RWPE1 (cell line): ENCODE data around the gene NLRP1.

ENCODE experiments used
- CTCF ChIA-PET: fragments of 350-600 bp; sonication (Branson Sonifier 250); formaldehyde crosslinking; extraction: SDS; loops from one replicate; lab custom pipeline; 2021; lab: Yijun Ruan, JAX
- POLR2A ChIA-PET: fragments of 400-600 bp; formaldehyde crosslinking; extraction: SDS; loops from one replicate; lab custom pipeline; 2020; ENCODE audit warnings: antibody characterized with exemption; ENCODE audit not compliant: low non-redundant PET; lab: Yijun Ruan, JAX
- DNase-seq: peaks from one replicate; pipeline ENCODE4 v3.0.0; 2012; ENCODE audit warnings: low spot score
- H3K27ac ChIP-seq: fragments of 450-650 bp; 2 replicates; pipeline ENCODE4 v1.5.1; 2017
- CTCF ChIP-seq: fragments of 450-650 bp; conservative IDR thresholded peaks from 2 replicates; pipeline ENCODE4 v1.5.1; 2017; ENCODE audit warnings: low read depth, mild to moderate bottlenecking

The NLRP1 gene

GRCh38 chr17:5608399-5609112, 24.2 kb upstream of the NLRP1 start:
- H3K27ac ChIP-seq, result no peak overlapping the region
- ChIA-PET CTCF (no interaction called here), POLR2A (no interaction called here)
- no peak for TF ChIP-seq CTCF
- DNase-seq, result no peak

DNA sequence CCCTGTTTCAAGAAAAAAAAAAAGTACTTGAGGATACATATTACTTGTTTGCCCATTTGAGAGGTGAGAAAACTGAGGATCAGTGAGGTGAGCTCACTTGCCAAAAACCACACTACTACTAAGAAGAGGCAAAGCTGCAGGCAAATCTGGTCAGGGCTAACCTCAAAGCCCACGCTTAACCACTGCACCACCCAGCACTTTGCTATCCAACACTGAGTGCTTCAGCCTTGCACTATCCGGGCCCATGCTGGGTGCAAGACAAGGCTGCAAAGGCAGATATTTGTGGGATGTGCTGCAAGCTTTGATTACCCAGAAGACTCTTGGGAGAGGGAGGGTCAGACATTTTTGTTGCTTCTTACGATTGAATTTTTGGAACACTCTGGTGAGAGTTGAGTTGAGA, 23.6 kb upstream of the NLRP1 start:
- ChIA-PET CTCF (no interaction called here), POLR2A (no interaction called here)
- no peak overlapping the region for H3K27ac ChIP-seq
- DNase-seq, result no peak
- TF ChIP-seq CTCF, result no peak

- no peak for DNase-seq
- POLR2A ChIA-PET, result no interaction called here
- TF ChIP-seq CTCF, result no peak
- no peak overlapping the region for H3K27ac ChIP-seq
- CTCF ChIA-PET, result no interaction called here
These were observed 21.1 kb upstream of the NLRP1 start for GRCh38 chr17:5605452-5605851.

DNA sequence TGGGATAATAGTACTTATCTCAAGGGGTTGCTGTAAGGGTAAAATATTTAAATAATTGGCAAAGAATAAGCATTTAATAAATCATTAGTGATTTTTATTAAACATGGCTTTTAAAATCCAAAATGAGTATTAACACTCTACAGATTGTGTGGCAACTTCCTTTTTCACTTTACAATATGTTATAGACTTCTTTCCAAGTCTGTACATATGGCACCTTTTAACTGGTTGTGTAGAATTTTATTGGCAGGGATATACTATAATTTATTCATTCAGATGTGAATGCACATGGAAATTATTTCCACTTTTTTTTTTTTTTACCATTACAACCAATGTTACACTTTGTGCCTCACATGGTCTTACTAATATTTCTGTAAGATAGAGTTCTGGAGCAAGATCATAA, 15.7 kb upstream of the NLRP1 start:
- H3K27ac ChIP-seq, result no peak overlapping the region
- ChIA-PET POLR2A (no interaction called here), CTCF (interaction anchor here (0.7 kb wide), 2 partner anchors 55 to 1239 kb away, joined by 3 to 4 read pairs; no protein-coding TSS in a partner anchor)
- no peak for DNase-seq
- TF ChIP-seq CTCF, result no peak

GRCh38 chr17:5598457-5598856, 14.1 kb upstream of the NLRP1 start:
- no peak for TF ChIP-seq CTCF
- ChIA-PET POLR2A (no interaction called here), CTCF (interaction anchor here (0.6 kb wide), 1 partner anchor 34 kb away, joined by 3 read pairs; no protein-coding TSS in a partner anchor)
- no peak overlapping the region for H3K27ac ChIP-seq
- DNase-seq, result no peak

- H3K27ac ChIP-seq, result no peak overlapping the region
- ChIA-PET CTCF (no interaction called here), POLR2A (no interaction called here)
- no peak for TF ChIP-seq CTCF
- DNase-seq, result no peak
These were observed 12.1 kb upstream of the NLRP1 start for GRCh38 chr17:5596421-5596820.
